Measurements from ENCODE around the gene CES1.
"Not testable (repeated sequence)": the region's sequence is repeated elsewhere in the genome, so short reads cannot be mapped to it uniquely, and the experiment has no call there.

The CES1 gene

GRCh38 chr16:55757595-55758527 lies 75.0 kb downstream of the CES1 start:
- not testable (repeated sequence) for ATAC-seq (replicated peaks); H3K36me3 Mint-ChIP-seq; DNase-seq; H3K27ac Mint-ChIP-seq; H3K4me1 Mint-ChIP-seq; H3K9me3 Mint-ChIP-seq; H3K4me3 Mint-ChIP-seq
- H3K27me3 Mint-ChIP-seq, result peaks cover 12 to 21% of the 10 kb centered on the region in 2 donors

- Mint-ChIP-seq H3K27ac (no peak overlapping the region), H3K27me3 (peaks cover 8 to 21% of the 10 kb centered on the region in 2 donors), H3K4me3 (no peak overlapping the region), H3K4me1 (peaks cover 5 to 12% of the 10 kb centered on the region in 2 donors), H3K9me3 (peaks cover 12 to 13% of the 10 kb centered on the region in 2 donors), H3K36me3 (peaks cover 1 to 3% of the 10 kb centered on the region in 2 donors)
- no peak for DNase-seq
- no peak for ATAC-seq (replicated peaks)
Measured at GRCh38 chr16:55756963-55757362, 75.9 kb downstream of the CES1 start.

DNA sequence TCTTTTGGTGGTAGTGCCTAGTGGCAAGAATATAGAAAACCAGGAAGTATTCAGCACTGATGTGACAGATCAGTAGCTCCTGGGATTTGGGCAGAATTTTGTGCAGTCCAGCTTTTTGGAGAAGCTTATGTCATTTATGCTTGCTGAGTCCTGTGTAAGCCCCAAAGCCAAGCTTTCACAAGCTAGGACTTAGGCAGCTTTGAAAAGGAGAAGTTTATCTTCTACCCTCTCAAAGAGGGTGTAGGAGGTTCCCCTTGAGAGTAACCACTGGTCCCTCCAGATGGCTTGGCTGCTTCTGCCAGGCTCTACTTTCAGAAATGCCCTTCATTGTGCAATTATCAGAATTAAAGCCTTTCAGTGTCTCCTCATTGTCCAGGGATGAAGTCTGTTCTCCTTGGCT lies 78.8 kb downstream of the CES1 start:
- peaks cover 2 to 6% of the 10 kb centered on the region in 2 donors for H3K27me3 Mint-ChIP-seq
- peaks cover 1 to 3% of the 10 kb centered on the region in 2 donors for H3K36me3 Mint-ChIP-seq
- ATAC-seq (replicated peaks) (no peak), DNase-seq (no peak)
- peaks cover 5 to 12% of the 10 kb centered on the region in 2 donors for H3K4me1 Mint-ChIP-seq
- no peak overlapping the region for H3K4me3 Mint-ChIP-seq
- no peak overlapping the region for H3K27ac Mint-ChIP-seq
- H3K9me3 Mint-ChIP-seq, result peaks cover 12 to 13% of the 10 kb centered on the region in 2 donors

DNA sequence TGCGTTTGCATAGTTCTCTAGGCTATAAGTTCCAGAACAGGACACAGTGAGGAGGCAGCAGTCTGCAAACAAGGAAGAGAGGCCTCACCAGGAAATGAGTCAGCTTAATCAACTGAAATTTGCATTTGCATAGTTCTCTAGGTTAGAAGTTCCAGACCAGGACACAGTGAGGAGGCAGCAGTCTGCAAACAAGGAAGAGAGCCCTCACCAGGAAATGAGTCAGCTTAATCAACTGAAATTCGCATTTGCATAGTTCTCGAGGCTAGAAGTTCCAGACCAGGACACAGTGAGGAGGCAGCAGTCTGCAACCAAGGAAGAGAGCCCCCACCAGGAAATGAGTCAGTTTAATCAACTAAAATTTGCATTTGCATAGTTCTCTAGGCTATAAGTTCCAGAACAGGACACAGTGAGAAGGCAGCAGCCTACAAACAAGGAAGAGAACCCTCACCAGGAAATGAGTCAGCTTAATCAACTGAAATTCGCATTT lies 79.7 kb downstream of the CES1 start:
- H3K27ac Mint-ChIP-seq; H3K4me3 Mint-ChIP-seq; ATAC-seq (replicated peaks); H3K36me3 Mint-ChIP-seq; H3K27me3 Mint-ChIP-seq; DNase-seq: not testable (repeated sequence)
- peaks cover 12 to 13% of the 10 kb centered on the region in 2 donors for H3K9me3 Mint-ChIP-seq
- H3K4me1 Mint-ChIP-seq, result peaks cover 5 to 12% of the 10 kb centered on the region in 2 donors
